HG03103 (cell line): ENCODE measurements around the gene OR4K5.
"Not testable (repeated sequence)": the region's sequence is repeated elsewhere in the genome, so short reads cannot be mapped to it uniquely, and the experiment has no call there.

ENCODE experiments used
- ATAC-seq: cut with Tn5 transposase; IDR thresholded peaks from one replicate; pipeline ENCODE4 v1.9.1; 2021; ENCODE audit warnings: low read depth; ENCODE audit not compliant: unreplicated experiment

The OR4K5 gene

GRCh38 chr14:19920021-19920657, at the start of gene OR4K5:
TSS of gene OR4K5 (plus strand) at chr14:19920607. CDS start at chr14:19920607, 0 bp downstream.
- no peak for ATAC-seq

- no peak for ATAC-seq
These were observed 47.2 kb upstream of the OR4K5 start for GRCh38 chr14:19873178-19873577.

- no peak for ATAC-seq
These were observed 45.6 kb upstream of the OR4K5 start, which contains the start of gene OR4K2 for GRCh38 chr14:19874842-19875241. TSS of gene OR4K2 (plus strand) at chr14:19875142. CDS start at chr14:19876268, 1,126 bp downstream.

- ATAC-seq, result no peak
These were observed 42.3 kb upstream of the OR4K5 start for GRCh38 chr14:19878029-19878642.

GRCh38 chr14:19895282-19895681, 25.1 kb upstream of the OR4K5 start:
- no peak for ATAC-seq

- ATAC-seq, result no peak
These were observed 19.4 kb upstream of the OR4K5 start for GRCh38 chr14:19900999-19901398.

GRCh38 chr14:19902409-19902808, 18.0 kb upstream of the OR4K5 start:
- ATAC-seq, result no peak

- no peak for ATAC-seq
These were observed 13.7 kb upstream of the OR4K5 start for GRCh38 chr14:19906665-19907064.

- ATAC-seq, result no peak
These were observed 9.3 kb upstream of the OR4K5 start for GRCh38 chr14:19911114-19911513.

GRCh38 chr14:19917243-19917642, 3.2 kb upstream of the OR4K5 start:
- no peak for ATAC-seq

- no peak for ATAC-seq
These were observed 2.4 kb upstream of the OR4K5 start for GRCh38 chr14:19917955-19918518.

- no peak for ATAC-seq
These were observed 1.7 kb upstream of the OR4K5 start for GRCh38 chr14:19918553-19919264.

- ATAC-seq, result no peak
These were observed 10.2 kb downstream of the OR4K5 start, which contains the start of gene OR4K1 for GRCh38 chr14:19930617-19931016. TSS of gene OR4K1 (plus strand) at chr14:19930917. CDS start at chr14:19935667, 4,750 bp downstream.

- ATAC-seq, result no peak
These were observed 21.3 kb downstream of the OR4K5 start for GRCh38 chr14:19941668-19942067.

GRCh38 chr14:19947413-19948090, 27.1 kb downstream of the OR4K5 start:
- no peak for ATAC-seq

GRCh38 chr14:19949218-19949617, 28.8 kb downstream of the OR4K5 start:
- no peak for ATAC-seq

- ATAC-seq, result not testable (repeated sequence)
These were observed 49.3 kb downstream of the OR4K5 start for GRCh38 chr14:19969735-19970134.
